LNCaP clone FGC (cell line): Measurements from ENCODE around the gene DOK7.
"Not testable (repeated sequence)": the region's sequence is repeated elsewhere in the genome, so short reads cannot be mapped to it uniquely, and the experiment has no call there.

Source experiments
- DNase-seq: peaks from one replicate; pipeline ENCODE4 v3.0.0-alpha.2; 2011; ENCODE audit warnings: low read depth
- H3K4me3 ChIP-seq: 2 replicates; pipeline ENCODE4 v1.5.1; 2011; ENCODE audit warnings: mild to moderate bottlenecking, low read depth, low read length, control low read depth
- CTCF ChIP-seq: IDR thresholded peaks from 2 replicates; pipeline ENCODE4 v1.5.1; 2012; ENCODE audit warnings: mild to moderate bottlenecking; ENCODE audit not compliant: control insufficient read depth, insufficient read depth; ENCODE audit errors: extremely low read depth

DOK7 gene

GRCh38 chr4:3533423-3533820 lies 70.3 kb downstream of the DOK7 start:
- no peak for DNase-seq
- no peak overlapping the region for H3K4me3 ChIP-seq
- TF ChIP-seq CTCF: no peak

- H3K4me3 ChIP-seq, DNase-seq: not testable (repeated sequence)
Measured at GRCh38 chr4:3535812-3536211, 72.7 kb downstream of the DOK7 start.

- not testable (repeated sequence) for DNase-seq, H3K4me3 ChIP-seq
Measured at GRCh38 chr4:3538906-3539305, 75.8 kb downstream of the DOK7 start.

GRCh38 chr4:3543415-3543814 lies 80.3 kb downstream of the DOK7 start:
- not testable (repeated sequence) for DNase-seq

More at GRCh38 chr4:3543415-3543814, 80.3 kb downstream of the DOK7 start:
- not testable (repeated sequence) for H3K4me3 ChIP-seq
